Mesenchymal stem cell (in vitro differentiated cells and primary cell): ENCODE measurements around the gene BABAM2.

ENCODE experiments used
- DNase-seq: peaks from one replicate; pipeline ENCODE4 v3.0.0-alpha.2; 2013
- H2AFZ ChIP-seq: one replicate; pipeline ENCODE4 v1.6.1; 2013; ENCODE audit warnings: low read depth, mild to moderate bottlenecking, control low read depth, inconsistent platforms, low read length, moderate library complexity
- H2AK5ac ChIP-seq: 2 replicates; pipeline ENCODE4 v1.6.1; 2013; ENCODE audit warnings: low read length, moderate library complexity, mild to moderate bottlenecking, inconsistent platforms; ENCODE audit not compliant: severe bottlenecking
- H2BK120ac ChIP-seq: one replicate; pipeline ENCODE4 v1.6.1; 2013; ENCODE audit warnings: low read depth, mild to moderate bottlenecking, inconsistent platforms, low read length, moderate library complexity
- H2BK12ac ChIP-seq, 2 experiments: one replicate each; pipeline ENCODE4 v1.6.1; 2013; ENCODE audit warnings: inconsistent platforms in 2 of 2, low read length in 2 of 2, mild to moderate bottlenecking in 2 of 2, moderate library complexity in 2 of 2, control low read depth in 1 of 2
- H2BK15ac ChIP-seq: one replicate; pipeline ENCODE4 v1.6.1; 2013; ENCODE audit warnings: mild to moderate bottlenecking, low read depth, inconsistent platforms; ENCODE audit not compliant: poor library complexity, severe bottlenecking
- H2BK5ac ChIP-seq: 2 replicates; pipeline ENCODE4 v1.6.1; 2013; ENCODE audit warnings: low read depth, mild to moderate bottlenecking, low read length, control low read depth, inconsistent platforms; ENCODE audit not compliant: poor library complexity, severe bottlenecking
- H3K14ac ChIP-seq, 2 experiments: one replicate each; pipeline ENCODE4 v1.6.1; 2013; ENCODE audit warnings: inconsistent platforms in 2 of 2, low read length in 2 of 2, control low read depth in 1 of 2, mild to moderate bottlenecking in 1 of 2, moderate library complexity in 1 of 2
- H3K18ac ChIP-seq, 2 experiments: one replicate each; pipeline ENCODE4 v1.6.1; 2013; ENCODE audit warnings: inconsistent platforms in 2 of 2, low read length in 2 of 2, control low read depth in 1 of 2, low read depth in 1 of 2, mild to moderate bottlenecking in 1 of 2
- H3K23ac ChIP-seq, 2 experiments: one replicate each; pipeline ENCODE4 v1.6.1; 2013; ENCODE audit warnings: inconsistent platforms in 2 of 2, low read length in 2 of 2, mild to moderate bottlenecking in 2 of 2, moderate library complexity in 2 of 2, control low read depth in 1 of 2
- H3K27ac ChIP-seq: 2 replicates; pipeline ENCODE4 v1.5.1; 2013; ENCODE audit warnings: mild to moderate bottlenecking, moderate library complexity, low read length, control low read depth, inconsistent platforms; ENCODE audit not compliant: poor library complexity, severe bottlenecking
- H3K27me3 ChIP-seq, 2 experiments: 2 replicates each; pipeline versions ENCODE4 v1.6.1 to v1.7.0; 2013; ENCODE audit warnings: low read length in 2 of 2, mild to moderate bottlenecking in 2 of 2, moderate library complexity in 2 of 2, control low read depth in 1 of 2, inconsistent platforms in 1 of 2; ENCODE audit not compliant: control insufficient read depth in 1 of 2, insufficient read depth in 1 of 2
- H3K36me3 ChIP-seq, 2 experiments: 2 replicates each; pipeline versions ENCODE4 v1.6.1 to v1.7.0; 2013; ENCODE audit warnings: low read length in 2 of 2, control low read depth in 1 of 2, inconsistent platforms in 1 of 2, low read depth in 1 of 2, mild to moderate bottlenecking in 1 of 2; ENCODE audit not compliant: insufficient read depth in 2 of 2, control insufficient read depth in 1 of 2
- H3K4ac ChIP-seq, 2 experiments: one replicate each; pipeline ENCODE4 v1.6.1; 2013; ENCODE audit warnings: inconsistent platforms in 2 of 2, low read length in 2 of 2, mild to moderate bottlenecking in 2 of 2, moderate library complexity in 2 of 2, control low read depth in 1 of 2, low read depth in 1 of 2
- H3K4me1 ChIP-seq: 2 replicates; pipeline ENCODE4 v1.6.1; 2013; ENCODE audit warnings: low read depth, low read length, control low read depth; ENCODE audit not compliant: control insufficient read depth, insufficient read depth
- H3K4me2 ChIP-seq: 2 replicates; pipeline ENCODE4 v1.6.1; 2013; ENCODE audit warnings: low read length, mild to moderate bottlenecking, inconsistent platforms; ENCODE audit not compliant: poor library complexity, severe bottlenecking
- H3K4me3 ChIP-seq, 2 experiments: 2 replicates each; pipeline versions ENCODE4 v1.5.1 to v1.7.0; 2013; ENCODE audit warnings: low read length in 2 of 2, mild to moderate bottlenecking in 2 of 2, control low read depth in 1 of 2, low read depth in 1 of 2; ENCODE audit not compliant: insufficient read depth in 1 of 2
- H3K79me1 ChIP-seq: replicated peaks from 2 replicates; pipeline ENCODE4 v1.6.1; 2013; ENCODE audit warnings: mild to moderate bottlenecking, control low read depth, low read length, inconsistent platforms; ENCODE audit not compliant: poor library complexity, severe bottlenecking
- H3K9ac ChIP-seq: 2 replicates; pipeline ENCODE4 v1.7.0; 2013; ENCODE audit warnings: mild to moderate bottlenecking, low read length, moderate library complexity
- H3K9me3 ChIP-seq: 2 replicates; pipeline ENCODE4 v1.7.0; 2013; ENCODE audit warnings: mild to moderate bottlenecking, low read length; ENCODE audit not compliant: control insufficient read depth
- H4K8ac ChIP-seq: one replicate; pipeline ENCODE4 v1.6.1; 2013; ENCODE audit warnings: inconsistent platforms, mild to moderate bottlenecking, low read length, moderate library complexity
- H4K91ac ChIP-seq: one replicate; pipeline ENCODE4 v1.6.1; 2013; ENCODE audit warnings: mild to moderate bottlenecking, low read length, inconsistent platforms
- WGBS: methylation state at CpG from one replicate; pipeline ENCODE4 v1.1.7; 2013; ENCODE audit warnings: mixed read lengths; 5-methylcytosine and 5-hydroxymethylcytosine counted together

The BABAM2 gene

DNA sequence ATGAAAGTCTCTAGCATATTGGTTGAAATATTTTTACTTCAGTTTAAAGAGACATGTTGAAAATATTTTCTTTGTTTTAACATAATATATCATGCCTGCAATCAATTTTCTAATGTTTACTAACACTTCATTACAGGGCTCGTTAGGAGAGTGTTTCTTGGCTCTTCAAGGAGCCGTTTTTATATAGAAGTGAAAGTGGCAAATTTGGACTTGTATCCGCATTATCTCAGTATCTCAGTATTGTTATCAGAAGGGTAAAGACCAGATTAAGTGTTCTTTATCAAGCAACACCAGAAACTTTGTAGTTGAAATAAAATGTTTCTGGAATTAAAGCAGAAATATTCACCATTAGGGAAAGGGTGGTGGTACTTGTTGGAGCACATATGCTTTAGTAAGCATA, 97.8 kb downstream of the BABAM2 start:
- H4K91ac ChIP-seq: no peak overlapping the region
- no peak overlapping the region for H3K4ac ChIP-seq
- H2BK15ac ChIP-seq: no peak overlapping the region
- no peak overlapping the region for H2BK12ac ChIP-seq
- 55% methylated on average over 3 of the region's 3 CpGs for WGBS
- peaks cover 8% of the 10 kb centered on the region for H3K79me1 ChIP-seq
- peaks cover 1% of the 10 kb centered on the region for H3K4me1 ChIP-seq
- H2BK120ac ChIP-seq: no peak overlapping the region
- no peak overlapping the region for H2BK5ac ChIP-seq
- H3K27ac ChIP-seq: no peak overlapping the region
- no peaks in the 10 kb centered on the region for H3K27me3 ChIP-seq
- no peak for DNase-seq
- H3K4me2 ChIP-seq: no peak overlapping the region
- no peak overlapping the region for H4K8ac ChIP-seq
- H2AFZ ChIP-seq: no peak overlapping the region
- H3K36me3 ChIP-seq: peaks cover 0 to 7% of the 10 kb centered on the region in 2 experiments
- H3K14ac ChIP-seq: no peak overlapping the region
- H3K9ac ChIP-seq: no peak overlapping the region
- H2AK5ac ChIP-seq: no peak overlapping the region
- no peak overlapping the region for H3K23ac ChIP-seq
- H3K18ac ChIP-seq: no peak overlapping the region
- no peak overlapping the region for H3K4me3 ChIP-seq
- peaks cover under 1% of the 10 kb centered on the region for H3K9me3 ChIP-seq

DNA sequence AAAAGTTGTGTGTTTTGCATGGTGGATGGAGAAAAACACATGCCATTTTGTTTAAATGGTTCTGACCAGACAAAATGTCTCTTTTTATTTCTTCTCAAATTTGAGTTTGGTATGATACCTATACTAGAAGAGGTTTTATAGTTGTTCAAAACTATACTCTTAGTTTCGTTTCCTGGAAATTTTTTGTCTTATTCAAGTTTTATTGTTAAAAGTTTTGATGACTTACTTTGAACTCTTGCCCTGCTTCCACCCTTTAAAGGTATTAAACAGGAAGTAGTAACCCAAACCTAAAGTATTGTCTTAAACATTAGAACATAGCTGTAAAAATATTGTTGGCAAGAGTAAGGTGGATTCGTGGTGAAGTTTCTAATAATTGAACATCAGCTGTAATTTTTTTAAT, 98.2 kb downstream of the BABAM2 start:
- Histone ChIP-seq H3K4ac (no peak overlapping the region), H4K91ac (no peak overlapping the region), H3K79me1 (peaks cover 8% of the 10 kb centered on the region), H3K36me3 (peaks cover 0 to 7% of the 10 kb centered on the region in 2 experiments), H3K4me1 (peaks cover 1% of the 10 kb centered on the region), H3K9ac (no peak overlapping the region), H3K9me3 (no peaks in the 10 kb centered on the region), H3K18ac (no peak overlapping the region), H3K4me3 (no peak overlapping the region), H2BK5ac (no peak overlapping the region), H2BK15ac (no peak overlapping the region), H3K23ac (no peak overlapping the region), H2BK120ac (no peak overlapping the region), H2AFZ (no peak overlapping the region), H3K27ac (no peak overlapping the region), H2BK12ac (no peak overlapping the region), H4K8ac (no peak overlapping the region), H2AK5ac (no peak overlapping the region), H3K14ac (no peak overlapping the region), H3K4me2 (no peak overlapping the region), H3K27me3 (no peaks in the 10 kb centered on the region)
- no CpG with 5 or more reads among the region's 2 CpGs for WGBS
- DNase-seq: no peak

DNA sequence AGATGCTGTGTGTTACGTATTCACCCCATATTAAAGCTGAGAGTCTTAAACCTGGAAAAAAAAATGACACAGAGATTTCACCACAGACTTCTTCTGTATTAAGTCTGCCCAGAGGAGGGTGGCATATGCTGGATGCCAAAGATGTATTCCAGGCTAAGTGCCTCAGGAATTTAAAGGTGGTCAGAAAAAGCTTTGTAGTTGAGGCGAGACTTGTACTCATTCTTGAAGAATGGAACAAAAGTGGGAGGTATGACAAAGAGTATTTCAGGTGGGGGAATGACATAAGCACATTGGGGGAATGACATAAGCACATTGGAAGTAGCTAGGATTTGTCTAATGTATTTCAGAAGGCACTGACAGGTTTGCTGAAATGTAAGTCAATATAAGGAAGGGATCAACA, 98.6 kb downstream of the BABAM2 start:
- 97% methylated on average over 2 of the region's 2 CpGs for WGBS

DNA sequence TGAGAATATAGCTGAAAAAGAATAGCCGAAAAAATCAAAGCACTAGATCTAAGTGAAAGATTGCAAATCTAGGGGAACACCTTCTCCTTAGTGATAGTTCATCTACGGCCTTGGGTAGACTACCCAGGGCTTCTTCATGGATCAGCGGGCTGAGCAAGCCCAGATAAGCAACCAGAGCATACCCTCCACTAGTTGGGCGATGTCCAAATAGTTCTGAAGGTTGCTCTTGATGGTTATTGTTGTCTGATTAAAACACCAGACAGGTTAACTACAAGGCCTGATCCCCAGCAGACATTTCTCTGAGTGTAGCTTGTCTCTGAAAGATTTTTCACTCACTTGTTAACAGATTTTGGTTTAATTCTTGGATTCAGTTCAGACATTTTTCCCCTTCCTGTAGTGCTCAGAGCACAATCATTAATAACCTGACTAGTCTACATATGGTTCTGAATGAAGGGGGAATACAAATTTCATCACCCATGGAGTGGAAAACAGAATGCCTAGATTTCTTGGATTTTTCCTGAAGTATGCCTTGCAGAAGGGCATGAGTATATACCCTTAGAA, 99.6 kb downstream of the BABAM2 start:
- H3K14ac ChIP-seq: no peak overlapping the region
- no peak overlapping the region for H2BK15ac ChIP-seq
- no peak overlapping the region for H4K8ac ChIP-seq
- H2AFZ ChIP-seq: no peak overlapping the region
- peaks cover 3 to 7% of the 10 kb centered on the region in 2 experiments for H3K36me3 ChIP-seq
- no peak for DNase-seq
- no peak overlapping the region for H2BK120ac ChIP-seq
- no peak overlapping the region for H3K27ac ChIP-seq
- H3K27me3 ChIP-seq: no peaks in the 10 kb centered on the region
- no peaks in the 10 kb centered on the region for H3K9me3 ChIP-seq
- no peak overlapping the region for H3K4ac ChIP-seq
- peaks cover 10% of the 10 kb centered on the region for H3K79me1 ChIP-seq
- H3K4me2 ChIP-seq: no peak overlapping the region
- H2AK5ac ChIP-seq: no peak overlapping the region
- H3K4me3 ChIP-seq: no peak overlapping the region
- H3K9ac ChIP-seq: no peak overlapping the region
- no peak overlapping the region for H4K91ac ChIP-seq
- peak overlapping the region in 1 of 2 experiments; percentile 10 for H3K18ac ChIP-seq
- no peak overlapping the region for H3K23ac ChIP-seq
- no peak overlapping the region for H2BK5ac ChIP-seq
- 100% methylated on average over 3 of the region's 4 CpGs for WGBS
- peaks cover 1% of the 10 kb centered on the region for H3K4me1 ChIP-seq
- no peak overlapping the region for H2BK12ac ChIP-seq

More for the DNA sequence above, 98.6 kb downstream of the BABAM2 start:
- no peak overlapping the region for H4K8ac ChIP-seq
- H2BK15ac ChIP-seq: no peak overlapping the region
- H3K14ac ChIP-seq: no peak overlapping the region
- no peak overlapping the region for H3K18ac ChIP-seq
- no peak overlapping the region for H3K4me3 ChIP-seq
- no peak overlapping the region for H4K91ac ChIP-seq
- peaks cover 1% of the 10 kb centered on the region for H3K4me1 ChIP-seq
- H3K36me3 ChIP-seq: peaks cover 0 to 7% of the 10 kb centered on the region in 2 experiments
- H2AFZ ChIP-seq: no peak overlapping the region
- no peaks in the 10 kb centered on the region for H3K9me3 ChIP-seq
- H3K27ac ChIP-seq: no peak overlapping the region
- H2BK120ac ChIP-seq: no peak overlapping the region
- H2AK5ac ChIP-seq: no peak overlapping the region
- DNase-seq: no peak
- H2BK5ac ChIP-seq: no peak overlapping the region
- H3K23ac ChIP-seq: no peak overlapping the region
- no peak overlapping the region for H3K9ac ChIP-seq
- H3K79me1 ChIP-seq: peaks cover 8% of the 10 kb centered on the region
- no peak overlapping the region for H3K4me2 ChIP-seq
- no peak overlapping the region for H2BK12ac ChIP-seq
- no peaks in the 10 kb centered on the region for H3K27me3 ChIP-seq
- no peak overlapping the region for H3K4ac ChIP-seq
